HepG2 (cell line): ENCODE measurements around the gene SCFD2.

Source experiments
- ZBTB7A ChIP-seq: sonication (generic); formaldehyde crosslinking; IDR thresholded peaks from 2 replicates; pipeline ENCODE4 v1.8.0; 2022; ENCODE audit warnings: mild to moderate bottlenecking, missing genetic modification reagents
- ZFX ChIP-seq: sonication (generic); formaldehyde crosslinking; IDR thresholded peaks from 2 replicates; pipeline ENCODE4 v1.4.0; 2020; ENCODE audit warnings: mild to moderate bottlenecking, low read depth, missing genetic modification reagents, moderate library complexity

GRCh38 chr4:53015681-53016080 lies 350.2 kb downstream of the SCFD2 start:
- no peak for TF ChIP-seq ZBTB7A (CRISPR knock-in tag)
- no peak for TF ChIP-seq ZFX (CRISPR knock-in tag)
